Gastrocnemius medialis (tissue), 4 donors: ENCODE measurements around the gene DDT.
"Not testable (repeated sequence)": the region's sequence is repeated elsewhere in the genome, so short reads cannot be mapped to it uniquely, and the experiment has no call there.

Experiments
- POLR2A ChIP-seq, 2 donors: fragments of 450-650 bp; IDR thresholded peaks; one replicate each; pipeline ENCODE4 v1.6.1; 2017; ENCODE audit warnings: antibody characterized with exemption in 2 of 2, mild to moderate bottlenecking in 2 of 2, moderate library complexity in 2 of 2
- TF ChIP-seq, protein P1 (sequence below), 5 experiments: fragments of 450-650 bp in 3 of 5; fragments of 200-600 bp in 2 of 5; sonication (generic) in 2 of 5; IDR thresholded peaks in 4 of 5; conservative IDR thresholded peaks in 1 of 5; 1 replicate in 4 of 5; 2 replicates in 1 of 5; pipeline ENCODE4 v1.5.1; 2016 to 2019; ENCODE audit warnings: antibody characterized with exemption in 5 of 5, mild to moderate bottlenecking in 3 of 5, moderate library complexity in 3 of 5

DNA sequence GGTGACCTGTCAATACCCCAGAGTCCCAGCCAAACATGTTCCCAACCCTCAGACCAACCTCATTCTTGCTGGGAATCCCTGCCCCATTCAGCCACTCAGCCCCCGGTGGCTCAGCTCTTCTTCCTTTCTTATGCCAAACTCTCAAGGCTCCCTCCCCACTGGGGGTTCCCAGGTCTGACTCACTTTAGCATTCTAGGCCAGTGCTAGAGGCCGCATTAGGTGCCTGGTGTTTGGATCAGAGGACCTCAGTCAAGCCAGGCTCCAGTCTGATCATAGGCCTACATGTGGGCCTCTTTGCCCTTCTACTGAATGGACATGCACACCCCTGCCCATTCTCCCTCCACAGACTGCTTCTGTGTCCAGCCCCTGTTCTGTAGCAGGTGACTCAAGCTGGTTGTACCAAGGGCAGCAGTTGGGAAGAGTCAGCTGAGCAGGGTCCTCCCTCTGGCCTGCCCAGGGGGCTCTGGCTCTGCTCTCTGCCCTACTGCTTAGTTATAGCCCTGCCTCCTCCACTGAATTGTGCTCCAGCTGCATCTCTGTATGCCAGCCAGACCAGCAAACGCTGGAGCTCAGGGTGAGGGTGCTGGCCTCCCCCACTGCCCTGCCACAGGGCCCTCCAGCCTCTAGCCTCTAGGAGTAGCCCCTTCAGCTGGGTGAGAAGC is 15.5 kb upstream of the DDT start:
- TF ChIP-seq, protein P1, sequence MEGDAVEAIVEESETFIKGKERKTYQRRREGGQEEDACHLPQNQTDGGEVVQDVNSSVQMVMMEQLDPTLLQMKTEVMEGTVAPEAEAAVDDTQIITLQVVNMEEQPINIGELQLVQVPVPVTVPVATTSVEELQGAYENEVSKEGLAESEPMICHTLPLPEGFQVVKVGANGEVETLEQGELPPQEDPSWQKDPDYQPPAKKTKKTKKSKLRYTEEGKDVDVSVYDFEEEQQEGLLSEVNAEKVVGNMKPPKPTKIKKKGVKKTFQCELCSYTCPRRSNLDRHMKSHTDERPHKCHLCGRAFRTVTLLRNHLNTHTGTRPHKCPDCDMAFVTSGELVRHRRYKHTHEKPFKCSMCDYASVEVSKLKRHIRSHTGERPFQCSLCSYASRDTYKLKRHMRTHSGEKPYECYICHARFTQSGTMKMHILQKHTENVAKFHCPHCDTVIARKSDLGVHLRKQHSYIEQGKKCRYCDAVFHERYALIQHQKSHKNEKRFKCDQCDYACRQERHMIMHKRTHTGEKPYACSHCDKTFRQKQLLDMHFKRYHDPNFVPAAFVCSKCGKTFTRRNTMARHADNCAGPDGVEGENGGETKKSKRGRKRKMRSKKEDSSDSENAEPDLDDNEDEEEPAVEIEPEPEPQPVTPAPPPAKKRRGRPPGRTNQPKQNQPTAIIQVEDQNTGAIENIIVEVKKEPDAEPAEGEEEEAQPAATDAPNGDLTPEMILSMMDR (IDR thresholded peaks at IDR 0.05 in 4 of 5, conservative IDR thresholded peaks at IDR 0.05 in 1 of 5), result not testable (repeated sequence)
- not testable (repeated sequence) for TF ChIP-seq POLR2A (IDR thresholded peaks at IDR 0.05)
